Measurements from ENCODE around the gene DZANK1.

DZANK1 gene

GRCh38 chr20:18440403-18440802 lies 26.4 kb downstream of the DZANK1 start:
- DNase-seq (ENCODE audit: extremely low read depth, low read depth): no peak
- no peak for TF ChIP-seq CTCF (IDR thresholded peaks at IDR 0.05; ENCODE audit: low read depth, low read length)

GRCh38 chr20:18436847-18437246 lies 30.0 kb downstream of the DZANK1 start:
- TF ChIP-seq CTCF (IDR thresholded peaks at IDR 0.05; ENCODE audit: low read depth, low read length): no peak
- no peak for DNase-seq (ENCODE audit: extremely low read depth, low read depth)

- DNase-seq (ENCODE audit: extremely low read depth, low read depth): no peak
- no peak for TF ChIP-seq CTCF (IDR thresholded peaks at IDR 0.05; ENCODE audit: low read depth, low read length)
These were observed 35.6 kb downstream of the DZANK1 start for GRCh38 chr20:18431206-18431605.

- no peak for DNase-seq (ENCODE audit: extremely low read depth, low read depth)
- TF ChIP-seq CTCF (IDR thresholded peaks at IDR 0.05; ENCODE audit: low read depth, low read length): no peak
These were observed 36.5 kb downstream of the DZANK1 start for GRCh38 chr20:18430172-18430826.

- no peak for TF ChIP-seq CTCF (IDR thresholded peaks at IDR 0.05; ENCODE audit: low read depth, low read length)
- DNase-seq (ENCODE audit: extremely low read depth, low read depth): no peak
These were observed 38.2 kb downstream of the DZANK1 start for GRCh38 chr20:18428490-18429173.

- no peak for DNase-seq (ENCODE audit: extremely low read depth, low read depth)
- no peak for TF ChIP-seq CTCF (IDR thresholded peaks at IDR 0.05; ENCODE audit: low read depth, low read length)
These were observed 39.6 kb downstream of the DZANK1 start for GRCh38 chr20:18427214-18427613.

GRCh38 chr20:18421608-18422007 lies 45.2 kb downstream of the DZANK1 start:
- no peak for DNase-seq (ENCODE audit: extremely low read depth, low read depth)
- no peak for TF ChIP-seq CTCF (IDR thresholded peaks at IDR 0.05; ENCODE audit: low read depth, low read length)

Data from AG09319 (cell line).